K562 (cell line): Measurements from ENCODE around the gene TUBB4B. TPM values are rescaled to one million over a fixed set of nuclear protein-coding genes. Genes with fewer than 3 reads are reported as not detected.

Source experiments
- CBFB ChIP-seq: sonication (generic); formaldehyde crosslinking; IDR thresholded peaks from 2 replicates; pipeline ENCODE4 v1.4.0; 2020; ENCODE audit warnings: mild to moderate bottlenecking, missing genetic modification reagents
- CBX8 ChIP-seq: fragments of 200-600 bp; sonication (generic); IDR thresholded peaks from 2 replicates; pipeline ENCODE4 v1.6.1; 2012; ENCODE audit warnings: borderline replicate concordance, mixed run types, low read depth, mild to moderate bottlenecking, moderate library complexity, mixed read lengths, low read length, control low read depth, inconsistent platforms; ENCODE audit not compliant: poor library complexity, severe bottlenecking; ENCODE audit errors: extremely low read depth
- CEBPG ChIP-seq, 3 experiments: fragments of 200-800 bp in 1 of 3; sonication (Bioruptor generic) in 1 of 3; sonication (generic) in 1 of 3; formaldehyde crosslinking in 1 of 3; IDR thresholded peaks in 2 of 3; conservative IDR thresholded peaks in 1 of 3; 2 replicates each; pipeline versions ENCODE4 v1.6.1 to v1.8.0; 2016 to 2022; ENCODE audit warnings: missing compliant biosample characterization in 2 of 3, missing genetic modification characterization in 2 of 3, mild to moderate bottlenecking in 1 of 3, missing genetic modification reagents in 1 of 3
- HDAC3 ChIP-seq: fragments of 450-650 bp; IDR thresholded peaks from 2 replicates; pipeline ENCODE4 v1.6.1; 2018; ENCODE audit warnings: borderline replicate concordance, mild to moderate bottlenecking, moderate library complexity; ENCODE audit not compliant: partially characterized antibody
- HMGN3 ChIP-seq: IDR thresholded peaks from 2 replicates; pipeline ENCODE4 v1.6.1; 2011; ENCODE audit warnings: borderline replicate concordance, low read depth, mild to moderate bottlenecking, mixed read lengths, low read length; ENCODE audit not compliant: insufficient read length; ENCODE audit errors: extremely low read depth
- HNRNPLL ChIP-seq: fragments of 200-400 bp; formaldehyde crosslinking; IDR thresholded peaks from 2 replicates; pipeline ENCODE4 v1.6.1; 2017; ENCODE audit warnings: low read length, low read depth, mild to moderate bottlenecking; ENCODE audit not compliant: poor library complexity, severe bottlenecking
- JUND ChIP-seq, 2 experiments: IDR thresholded peaks; 2 replicates in 1 of 2; 3 replicates in 1 of 2; pipeline ENCODE4 v1.6.1; 2011; ENCODE audit warnings: borderline replicate concordance in 2 of 2, low read depth in 2 of 2, low read length in 2 of 2, improper control_type of control experiment in 1 of 2, missing biosample characterization in 1 of 2, missing genetic modification characterization in 1 of 2, missing genetic modification reagents in 1 of 2
- LEF1 ChIP-seq: fragments of 450-650 bp; IDR thresholded peaks from 2 replicates; pipeline ENCODE4 v1.6.1; 2016; ENCODE audit warnings: mild to moderate bottlenecking
- MCM5 ChIP-seq: fragments of 450-650 bp; IDR thresholded peaks from 2 replicates; pipeline ENCODE4 v1.6.1; 2016; ENCODE audit warnings: low read depth
- MTA2 ChIP-seq: fragments of 450-650 bp; IDR thresholded peaks from 2 replicates; pipeline ENCODE4 v1.6.1; 2016; ENCODE audit warnings: low read depth
- NFE2L1 ChIP-seq: fragments of 450-650 bp; IDR thresholded peaks from 2 replicates; pipeline ENCODE4 v1.6.1; 2016; ENCODE audit warnings: missing genetic modification characterization, low read depth, mild to moderate bottlenecking, missing compliant biosample characterization, moderate library complexity, borderline replicate concordance
- PCBP1 ChIP-seq: fragments of 200-400 bp; formaldehyde crosslinking; IDR thresholded peaks from 2 replicates; pipeline ENCODE4 v1.6.1; 2018; ENCODE audit warnings: mild to moderate bottlenecking, low read depth, low read length; ENCODE audit not compliant: poor library complexity, severe bottlenecking
- RCOR1 ChIP-seq, 2 experiments: IDR thresholded peaks; 2 replicates each; pipeline ENCODE4 v1.6.1; 2012; ENCODE audit warnings: low read depth in 2 of 2, low read length in 2 of 2, borderline replicate concordance in 1 of 2, improper control_type of control experiment in 1 of 2
- ZNF121 ChIP-seq: sonication (generic); formaldehyde crosslinking; conservative IDR thresholded peaks from 2 replicates; pipeline ENCODE4 v1.8.0; 2022; ENCODE audit warnings: missing genetic modification reagents
- ZNF146 ChIP-seq: IDR thresholded peaks from one replicate; pipeline ENCODE4 v1.6.1; 2018; ENCODE audit warnings: missing compliant biosample characterization; ENCODE audit not compliant: unreplicated experiment
- ZNF184 ChIP-seq: sonication (generic); formaldehyde crosslinking; IDR thresholded peaks from 2 replicates; pipeline ENCODE4 v1.5.0; 2020; ENCODE audit warnings: missing genetic modification reagents
- ZNF239 ChIP-seq: fragments of 250-450 bp; sonication (Bioruptor Pico); IDR thresholded peaks from 2 replicates; pipeline ENCODE4 v1.4.0; 2020; ENCODE audit warnings: mild to moderate bottlenecking
- polyA plus RNA-seq, 8 experiments: library from polyadenylated mRNA; depleted of rRNA in 4 of 8; stranded (reverse) in 5 of 8; unstranded in 3 of 8; fragments of >200 nt; fragmentation: Nextera tagmentation in 2 of 8; fragmentation: Illumina TruSeq in 1 of 8; extraction: Ambion mirVana in 2 of 8; extraction: Trizol in 1 of 8; gene quantifications; 2 replicates each; pipeline versions ENCODE4 v1.2.1 to v1.2.3, GENCODE V29; 2011 to 2014; ENCODE audit warnings: inconsistent platforms in 1 of 8, missing spikeins in 1 of 8
- total RNA-seq, 7 experiments: library from RNA; depleted of rRNA in 6 of 7; stranded (reverse); fragments of >200 nt in 6 of 7; fragmentation: Illumina TruSeq in 2 of 7; extraction: Trizol in 2 of 7; gene quantifications; 2 replicates each; pipeline versions ENCODE4 v1.2.1 to v1.2.3, GENCODE V29; 2011 to 2021; ENCODE audit warnings: low replicate concordance in 1 of 7
- TF ChIP-seq, protein P1 (sequence below), 2 experiments: fragments of 450-650 bp; conservative IDR thresholded peaks; 2 replicates each; pipeline ENCODE4 v1.6.1; 2017; ENCODE audit warnings: mild to moderate bottlenecking in 2 of 2, moderate library complexity in 2 of 2
- TF ChIP-seq, protein P2 (sequence below): fragments of 450-650 bp; IDR thresholded peaks from 2 replicates; pipeline ENCODE4 v1.7.1; 2018; ENCODE audit warnings: mild to moderate bottlenecking, low read depth; ENCODE audit not compliant: partially characterized antibody

Gene TUBB4B
- total and polyA plus RNA-seq, 9 of the 15 experiments (the other 6 are each of a cell fraction or from before 2014, with no cell fraction given) = 24.1 to 443 (median 268) TPM

DNA sequence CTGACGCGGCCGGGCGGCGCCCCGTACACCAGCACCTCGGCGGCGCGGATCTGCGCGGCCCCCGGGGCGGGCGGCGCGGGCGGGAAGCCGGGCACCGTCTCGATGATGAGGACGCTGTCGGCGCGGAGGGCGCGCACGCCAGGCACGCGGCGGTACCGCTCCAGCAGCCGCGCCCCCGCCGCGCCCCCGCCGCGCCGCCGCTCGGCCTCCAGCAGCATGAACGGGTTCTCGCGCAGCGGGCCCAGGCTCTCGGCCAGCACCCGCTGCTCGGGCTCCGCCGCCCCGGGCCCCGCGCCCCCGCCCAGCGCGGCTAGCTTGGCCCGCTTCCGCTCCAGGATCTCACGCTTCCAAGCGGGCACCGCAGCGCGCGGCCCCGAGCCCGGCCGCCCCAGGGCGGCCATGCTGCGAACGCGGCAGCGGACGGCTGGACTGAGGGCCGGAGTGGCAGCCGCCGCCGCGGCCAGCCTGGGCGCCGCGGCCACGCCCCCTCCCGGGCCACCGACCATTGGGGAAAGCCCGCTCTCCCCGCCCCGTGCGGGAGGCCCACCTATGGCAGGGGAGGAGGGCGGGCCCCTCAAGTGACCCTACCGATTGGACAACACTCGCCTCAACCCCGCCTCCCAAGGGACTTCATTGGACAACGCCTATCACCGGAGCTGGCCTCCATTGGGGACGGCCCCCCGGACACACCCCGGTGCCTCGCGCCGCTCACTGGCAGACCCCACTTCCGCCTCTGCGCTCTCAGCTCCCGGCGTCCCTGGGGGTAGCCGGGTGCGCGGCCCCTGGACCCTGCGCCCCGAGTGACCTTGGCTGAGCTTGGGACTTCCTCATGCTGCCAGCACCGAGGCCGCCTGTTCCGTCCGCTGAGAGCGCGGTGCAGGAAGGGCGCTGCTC lies 40.5 kb upstream of the TUBB4B start, which contains the start of gene TPRN (continued):
- no peak for TF ChIP-seq ZNF146 (CRISPR knock-in tag)
- TF ChIP-seq JUND (IDR thresholded peaks at IDR 0.05; ENCODE audit: borderline replicate concordance, low read depth, low read length) = peak; percentile 34; the same call in 1 of the 2 replicates
- peak; percentile 12; the same call in 1 of the 3 replicates for TF ChIP-seq JUND (tag; IDR thresholded peaks at IDR 0.05; ENCODE audit: borderline replicate concordance, low read depth, low read length)
- TF ChIP-seq NFE2L1 = no peak
- no peak for TF ChIP-seq CEBPG (CRISPR knock-in tag; IDR thresholded peaks at IDR 0.05)
- no peak for TF ChIP-seq CEBPG (tag; conservative IDR thresholded peaks at IDR 0.05 in 1 of 2, IDR thresholded peaks at IDR 0.05 in 1 of 2)
- TF ChIP-seq HMGN3 = peak; percentile 94
- no peak for TF ChIP-seq CBX8
- TF ChIP-seq PCBP1 = no peak
- TF ChIP-seq, protein P1, sequence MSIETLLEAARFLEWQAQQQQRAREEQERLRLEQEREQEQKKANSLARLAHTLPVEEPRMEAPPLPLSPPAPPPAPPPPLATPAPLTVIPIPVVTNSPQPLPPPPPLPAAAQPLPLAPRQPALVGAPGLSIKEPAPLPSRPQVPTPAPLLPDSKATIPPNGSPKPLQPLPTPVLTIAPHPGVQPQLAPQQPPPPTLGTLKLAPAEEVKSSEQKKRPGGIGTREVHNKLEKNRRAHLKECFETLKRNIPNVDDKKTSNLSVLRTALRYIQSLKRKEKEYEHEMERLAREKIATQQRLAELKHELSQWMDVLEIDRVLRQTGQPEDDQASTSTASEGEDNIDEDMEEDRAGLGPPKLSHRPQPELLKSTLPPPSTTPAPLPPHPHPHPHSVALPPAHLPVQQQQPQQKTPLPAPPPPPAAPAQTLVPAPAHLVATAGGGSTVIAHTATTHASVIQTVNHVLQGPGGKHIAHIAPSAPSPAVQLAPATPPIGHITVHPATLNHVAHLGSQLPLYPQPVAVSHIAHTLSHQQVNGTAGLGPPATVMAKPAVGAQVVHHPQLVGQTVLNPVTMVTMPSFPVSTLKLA (conservative IDR thresholded peaks at IDR 0.05) = peak; percentile 80 to 88
- TF ChIP-seq MTA2 = no peak
- TF ChIP-seq LEF1 = no peak
- no peak for TF ChIP-seq ZNF184
- TF ChIP-seq RCOR1 (IDR thresholded peaks at IDR 0.05; ENCODE audit: borderline replicate concordance in 1 of 2, low read depth in 2 of 2, low read length in 2 of 2) = no peak
- no peak for TF ChIP-seq ZNF239 (CRISPR knock-in tag)
- no peak for TF ChIP-seq ZNF121 (CRISPR knock-in tag)
- no peak for TF ChIP-seq HNRNPLL
- no peak for TF ChIP-seq HDAC3
- no peak for TF ChIP-seq MCM5
- TF ChIP-seq, protein P2, sequence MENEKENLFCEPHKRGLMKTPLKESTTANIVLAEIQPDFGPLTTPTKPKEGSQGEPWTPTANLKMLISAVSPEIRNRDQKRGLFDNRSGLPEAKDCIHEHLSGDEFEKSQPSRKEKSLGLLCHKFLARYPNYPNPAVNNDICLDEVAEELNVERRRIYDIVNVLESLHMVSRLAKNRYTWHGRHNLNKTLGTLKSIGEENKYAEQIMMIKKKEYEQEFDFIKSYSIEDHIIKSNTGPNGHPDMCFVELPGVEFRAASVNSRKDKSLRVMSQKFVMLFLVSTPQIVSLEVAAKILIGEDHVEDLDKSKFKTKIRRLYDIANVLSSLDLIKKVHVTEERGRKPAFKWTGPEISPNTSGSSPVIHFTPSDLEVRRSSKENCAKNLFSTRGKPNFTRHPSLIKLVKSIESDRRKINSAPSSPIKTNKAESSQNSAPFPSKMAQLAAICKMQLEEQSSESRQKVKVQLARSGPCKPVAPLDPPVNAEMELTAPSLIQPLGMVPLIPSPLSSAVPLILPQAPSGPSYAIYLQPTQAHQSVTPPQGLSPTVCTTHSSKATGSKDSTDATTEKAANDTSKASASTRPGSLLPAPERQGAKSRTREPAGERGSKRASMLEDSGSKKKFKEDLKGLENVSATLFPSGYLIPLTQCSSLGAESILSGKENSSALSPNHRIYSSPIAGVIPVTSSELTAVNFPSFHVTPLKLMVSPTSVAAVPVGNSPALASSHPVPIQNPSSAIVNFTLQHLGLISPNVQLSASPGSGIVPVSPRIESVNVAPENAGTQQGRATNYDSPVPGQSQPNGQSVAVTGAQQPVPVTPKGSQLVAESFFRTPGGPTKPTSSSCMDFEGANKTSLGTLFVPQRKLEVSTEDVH = peak; percentile 66
- no peak for TF ChIP-seq CBFB (CRISPR knock-in tag)
